Right ventricle myocardium inferior (tissue), 1 donor: ENCODE results near the gene CERS6. TPM values are rescaled to one million over a fixed set of nuclear protein-coding genes. Genes with fewer than 3 reads are reported as not detected.

Source experiments
- ATAC-seq: fragments of 200-7000 bp; cut with Tn5 transposase; one replicate; pipeline ENCODE4 v1.9.1; 2020; ENCODE audit warnings: mild to moderate bottlenecking, moderate library complexity
- DNase-seq: peaks from one replicate; pipeline ENCODE4 v3.0.0; 2021; ENCODE audit errors: missing footprints
- intact Hi-C: fragments of 100-400 bp; cut with DNase I; formaldehyde crosslinking; loops from one replicate; pipeline ENCODE4 v1.11.0; 2022
- total RNA-seq: library from RNA; stranded (reverse); fragmentation: NEBNext Ultra II Directional; extraction: Animal tissue kit (Norgen Biotek cat#: 25700); gene quantifications from one replicate; pipeline ENCODE4 v1.2.1, GENCODE V29; 2021
- donor health status: DM: no; HTN: yes; CAD: no; lungs with severe emphysema.

Gene CERS6
- total RNA-seq, 1 donor from 2014 or later, result 65.7 TPM

DNA sequence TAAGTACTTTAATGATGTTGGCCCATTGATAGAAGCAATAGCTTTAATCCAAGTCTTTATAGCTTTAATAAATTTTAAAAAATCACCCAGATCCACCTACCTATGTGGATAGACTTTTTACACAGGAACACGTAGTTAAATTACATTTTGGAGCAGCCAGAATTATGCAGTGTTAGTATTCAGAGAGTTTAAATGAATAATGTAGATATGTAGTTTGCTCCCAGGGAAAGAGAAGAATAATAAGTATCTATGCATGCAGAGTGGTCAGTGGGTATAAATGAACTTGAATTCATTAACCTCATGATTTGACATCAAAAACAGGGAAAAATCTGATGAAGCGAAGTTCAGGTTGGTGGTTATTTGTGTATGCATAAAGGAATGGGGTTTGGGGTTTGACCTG is 146.3 kb downstream of the CERS6 start:
- no peak for DNase-seq
- intact Hi-C loops, result no loop called here
- ATAC-seq, result no peak

DNA sequence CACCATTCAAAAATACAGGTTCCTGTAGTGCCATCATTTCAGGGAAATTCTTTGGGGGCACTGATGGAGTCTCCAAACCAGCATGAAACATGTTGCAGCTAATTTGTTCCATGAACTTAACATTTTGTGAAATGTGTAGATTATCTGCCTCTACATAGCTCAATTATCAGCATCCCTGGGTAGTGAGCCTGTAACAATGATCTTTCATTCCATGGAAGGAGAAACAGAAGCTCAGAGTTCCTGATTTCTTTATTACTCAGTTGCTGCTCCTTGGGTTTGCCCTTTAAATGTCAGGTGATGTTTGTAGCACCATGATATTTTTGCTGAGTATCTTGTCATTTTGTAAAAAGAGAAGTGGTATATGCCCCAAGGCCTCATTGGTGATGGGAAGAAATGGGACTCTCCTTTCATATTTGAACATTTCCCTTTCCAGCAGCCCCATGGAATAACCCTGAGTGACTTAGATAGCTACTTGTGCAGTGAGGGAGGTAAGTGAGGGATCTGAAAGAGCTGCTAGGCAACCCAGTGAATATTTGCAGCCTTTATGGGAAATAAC is 146.9 kb downstream of the CERS6 start:
- DNase-seq (no peak), ATAC-seq (no peak)
- intact Hi-C loops, result no loop called here

DNA sequence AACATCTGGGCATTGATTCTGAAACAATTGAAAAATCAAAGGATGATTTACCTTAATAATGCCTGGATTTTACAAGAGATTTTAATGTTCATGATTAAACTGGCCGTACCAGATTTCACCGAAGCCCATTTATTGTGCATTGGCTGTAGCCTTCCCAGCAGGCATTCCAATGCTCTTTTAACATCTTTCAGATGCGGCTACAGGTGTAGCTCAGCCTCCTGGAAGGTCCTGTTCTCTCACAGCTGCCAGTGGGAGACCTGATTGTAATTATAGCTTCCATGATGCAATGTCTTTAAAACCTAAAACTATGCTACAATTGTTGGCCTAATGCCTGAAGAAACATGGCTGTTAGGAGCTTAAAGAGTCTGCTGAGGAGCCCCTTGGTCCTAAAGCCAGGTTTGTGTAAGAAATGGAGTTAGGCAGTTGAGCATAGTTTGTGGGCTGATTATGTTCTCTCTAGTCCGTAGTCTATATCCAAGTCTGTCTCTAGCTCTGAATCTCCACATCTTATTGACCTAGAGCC is 147.4 kb downstream of the CERS6 start:
- intact Hi-C loops, result no loop called here
- ATAC-seq (no peak), DNase-seq (no peak)

DNA sequence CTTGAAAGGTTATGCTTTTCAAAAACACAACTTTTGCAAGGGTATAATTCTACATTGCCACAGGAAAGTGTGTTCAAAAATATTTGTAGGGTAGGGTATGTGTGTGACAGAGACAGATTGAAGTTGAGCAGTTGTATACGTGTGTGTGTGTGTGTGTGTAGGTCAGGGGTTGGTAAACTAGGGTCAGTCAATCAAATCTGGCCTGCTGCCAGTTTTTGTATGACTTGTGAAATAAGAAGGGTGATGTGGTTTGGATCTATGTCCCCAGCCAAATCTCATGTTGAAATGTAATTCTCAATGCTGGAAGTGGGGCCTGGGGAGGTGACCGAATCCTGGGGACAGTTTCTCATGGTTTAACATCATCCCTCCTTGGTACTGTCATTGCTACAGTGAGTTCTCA is 148.2 kb downstream of the CERS6 start:
- intact Hi-C loops, result no loop called here
- no peak for ATAC-seq

DNA sequence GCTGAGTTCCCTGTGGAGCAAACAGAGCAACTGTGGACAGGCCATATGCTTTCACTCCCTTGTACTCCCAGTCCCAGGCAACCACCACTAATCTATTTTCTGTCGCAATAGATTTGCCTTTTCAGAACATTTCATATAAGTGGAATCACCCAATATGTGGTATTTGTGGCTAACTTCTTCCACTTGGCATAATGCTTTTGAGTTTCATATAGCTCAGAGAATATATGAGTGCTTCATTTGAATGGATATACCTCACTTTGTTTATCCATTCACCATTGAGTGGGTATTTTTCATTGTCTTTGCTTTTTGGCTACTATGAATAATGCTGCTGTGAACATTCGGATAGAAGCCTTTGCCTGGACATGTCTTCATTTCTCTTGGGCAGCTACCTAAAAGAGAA is 151.9 kb downstream of the CERS6 start:
- DNase-seq, result no peak
- no peak for ATAC-seq
- intact Hi-C loops, result no loop called here

More for the DNA sequence above, 148.2 kb downstream of the CERS6 start:
- DNase-seq, result no peak

DNA sequence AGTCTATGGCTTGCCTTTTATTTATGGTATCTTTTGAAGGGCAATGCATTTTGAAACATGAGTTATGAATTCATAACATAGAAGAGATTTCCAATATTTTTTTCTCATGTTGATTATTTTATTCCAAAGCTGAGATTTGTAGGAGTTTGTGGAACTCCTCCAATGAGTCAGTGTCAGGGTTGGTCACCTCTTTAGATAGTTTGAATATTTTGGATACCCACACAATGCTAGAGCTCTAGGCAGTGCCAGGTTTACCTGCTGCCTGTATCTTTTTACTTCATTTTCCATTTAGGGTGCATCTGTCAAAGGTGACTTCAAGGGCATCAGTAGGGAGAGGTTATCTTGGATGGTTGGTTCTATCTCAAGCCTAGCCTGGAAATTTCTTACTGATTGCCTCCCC is 152.7 kb downstream of the CERS6 start:
- DNase-seq (no peak), ATAC-seq (no peak)
- intact Hi-C loops, result no loop called here

DNA sequence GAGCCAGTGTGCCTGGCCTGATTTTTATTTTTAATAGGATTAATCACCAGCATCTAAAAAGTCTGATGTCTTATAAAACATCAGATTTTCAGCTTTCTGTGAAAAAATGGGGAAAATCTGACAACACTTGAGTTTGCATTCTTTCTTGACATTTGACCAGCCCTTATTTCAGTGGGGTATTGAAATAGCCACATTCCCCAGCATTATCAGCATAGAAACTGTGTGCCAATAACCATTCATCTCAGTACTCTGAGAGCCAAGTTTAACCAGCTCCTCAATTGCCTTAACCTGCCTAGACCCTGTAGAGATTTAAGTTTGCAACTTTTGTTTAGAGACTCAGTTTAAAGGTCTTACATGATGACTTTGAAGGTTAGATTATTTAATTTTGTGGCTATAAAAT is 155.0 kb downstream of the CERS6 start:
- DNase-seq, result no peak
- ATAC-seq, result no peak
- intact Hi-C loops, result no loop called here

DNA sequence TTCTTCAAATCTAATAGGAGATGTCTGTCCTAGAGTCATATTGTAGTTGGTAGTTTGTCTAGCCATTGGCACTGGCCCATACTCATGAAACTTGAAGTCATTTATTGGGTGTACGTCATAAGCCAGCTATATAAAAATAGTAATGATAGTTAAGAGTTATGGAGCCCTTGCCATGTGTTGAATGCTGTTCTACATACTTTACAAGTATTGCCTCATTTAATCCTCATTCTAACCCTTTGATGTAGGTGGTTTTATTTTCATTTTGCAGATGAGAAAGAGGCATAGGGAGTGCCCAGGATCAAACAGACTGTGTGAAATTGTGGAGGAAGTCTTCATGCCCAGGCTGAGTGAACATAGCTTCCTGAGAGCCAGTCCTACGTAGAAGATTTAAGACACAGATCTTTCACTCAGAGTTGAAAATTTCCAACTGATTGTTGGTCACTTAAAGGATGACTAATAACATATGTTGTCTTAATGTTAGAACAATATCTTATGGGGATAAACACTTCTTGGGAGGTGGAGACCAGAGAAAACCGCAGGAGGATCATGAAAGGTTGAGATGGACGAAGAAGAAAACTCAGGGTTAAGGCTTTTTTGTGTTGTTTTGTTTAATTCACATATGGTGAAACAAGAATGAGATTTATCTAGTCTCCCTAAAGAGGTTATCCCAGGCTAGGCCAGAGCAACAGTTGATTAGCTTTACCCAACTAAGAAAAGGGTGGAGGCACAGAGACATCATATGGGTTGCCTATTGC is 156.0 kb downstream of the CERS6 start:
- intact Hi-C loops, result no loop called here
- DNase-seq (no peak), ATAC-seq (peak; percentile 42)

DNA sequence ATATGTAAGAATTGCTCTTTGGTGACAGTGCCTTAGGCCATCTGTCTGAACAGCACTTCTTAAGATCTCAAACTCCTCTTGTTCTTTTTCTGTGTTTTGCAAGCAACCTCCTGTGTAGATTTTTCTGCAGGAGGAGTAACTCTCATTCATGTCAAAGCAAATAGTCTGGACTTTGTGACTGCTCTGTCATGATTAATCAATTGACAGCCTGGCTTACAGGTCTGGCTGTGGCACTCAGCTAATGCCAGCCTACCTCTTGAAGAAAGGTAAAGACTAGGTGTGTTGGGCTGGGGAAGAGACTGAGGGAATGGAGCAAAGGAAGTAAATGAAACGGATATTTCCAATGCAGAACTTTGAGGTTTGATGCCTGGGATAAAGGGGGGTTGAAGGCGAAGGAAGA is 156.6 kb downstream of the CERS6 start:
- intact Hi-C loops, result no loop called here
- no peak for ATAC-seq
- DNase-seq, result no peak

DNA sequence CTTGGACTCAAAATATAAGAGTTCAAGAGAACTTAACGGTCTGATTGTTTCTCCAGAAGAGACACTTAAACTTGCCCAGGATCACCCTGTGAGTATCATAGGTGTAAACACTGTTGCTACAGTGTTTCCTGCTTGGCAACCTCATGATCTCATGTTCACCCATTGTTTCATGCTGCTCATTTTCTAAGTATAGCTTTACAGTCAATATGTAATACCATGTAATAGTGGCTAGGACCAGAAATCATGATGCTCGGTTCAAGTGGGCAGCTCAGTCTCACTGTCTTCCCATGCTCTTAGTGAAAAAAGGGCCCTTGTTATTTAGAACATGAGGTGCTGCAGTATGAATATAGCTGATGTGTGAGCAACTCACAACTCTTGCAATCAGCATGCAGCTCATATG is 157.5 kb downstream of the CERS6 start:
- intact Hi-C loops, result no loop called here
- ATAC-seq (peak; percentile 5), DNase-seq (no peak)

DNA sequence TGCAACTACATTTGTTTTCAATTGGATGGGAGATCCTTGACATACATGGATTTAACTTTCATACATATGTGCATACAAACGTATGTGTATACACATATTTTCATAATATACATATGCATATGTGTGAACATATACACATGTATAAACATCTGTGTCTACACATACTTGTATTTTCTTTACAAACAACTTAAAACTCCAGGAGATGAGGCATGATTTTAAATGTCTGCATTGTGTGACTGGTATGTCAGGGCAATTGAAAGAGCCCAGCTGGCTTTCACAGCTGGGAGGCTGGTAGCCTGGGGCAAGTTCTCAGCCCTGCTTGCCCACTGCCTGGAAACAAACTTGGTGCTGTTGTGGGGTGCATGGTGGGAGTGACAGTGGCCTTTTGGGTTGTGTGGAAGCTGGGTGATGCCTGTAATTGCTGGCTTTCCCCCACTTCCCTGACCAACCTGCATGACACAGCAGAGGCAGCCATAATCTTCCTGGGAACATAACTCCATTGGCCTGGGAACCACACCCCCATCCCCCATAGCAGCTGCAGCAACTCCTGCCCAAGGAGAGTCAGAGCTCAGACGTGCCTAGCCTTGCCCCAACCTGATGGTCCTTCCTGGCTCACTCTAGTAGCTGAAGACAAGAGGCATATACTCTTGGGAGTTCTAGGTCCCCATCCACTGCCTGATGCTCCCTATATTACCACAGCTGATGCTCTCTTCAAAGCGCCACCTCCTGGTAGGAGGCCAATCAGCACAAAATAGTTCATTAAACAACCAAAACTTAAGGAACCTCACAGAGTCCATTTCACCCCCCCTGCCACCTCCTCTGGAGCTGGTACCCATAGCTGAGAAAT is 158.3 kb downstream of the CERS6 start:
- DNase-seq, result no peak
- ATAC-seq, result no peak
- intact Hi-C loops, result no loop called here

DNA sequence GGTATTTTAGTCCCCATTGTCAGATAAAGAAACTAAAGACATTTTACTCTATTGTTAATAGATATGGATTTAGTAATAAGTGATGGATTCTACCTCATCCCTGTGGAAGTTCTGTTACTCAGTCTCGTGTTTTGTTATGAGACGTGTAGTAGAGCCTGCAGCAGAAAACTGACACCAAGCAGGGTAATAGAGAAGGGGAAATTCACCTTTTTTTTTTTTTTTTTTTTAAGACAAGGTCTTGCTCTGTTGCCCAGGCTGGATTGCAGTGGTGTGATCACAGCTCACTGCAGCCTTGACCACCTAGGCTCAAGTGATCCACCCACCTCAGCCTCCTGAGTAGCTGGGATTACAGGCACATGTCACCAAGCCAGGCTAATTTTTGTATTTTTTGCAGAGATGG is 164.5 kb downstream of the CERS6 start:
- DNase-seq, result no peak
- no peak for ATAC-seq
- intact Hi-C loops, result no loop called here

DNA sequence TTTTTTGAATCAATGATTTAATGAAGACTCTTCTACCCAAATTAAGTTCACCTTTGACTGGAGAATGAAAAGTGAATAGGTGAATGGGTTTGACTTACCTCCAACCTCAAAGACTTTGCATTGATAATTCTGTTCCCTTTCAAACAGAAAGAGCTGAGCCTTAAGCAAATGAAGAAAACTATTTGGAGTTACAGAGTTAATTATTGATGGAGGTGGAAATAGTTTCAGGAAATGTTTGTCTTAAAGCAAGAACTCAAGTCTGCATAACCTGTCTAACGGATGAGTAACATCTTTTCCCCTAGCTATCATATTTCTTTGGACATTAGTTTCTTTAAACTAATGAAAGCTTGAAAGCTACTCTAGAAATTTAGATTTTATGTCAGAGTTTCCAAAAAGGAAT is 166.5 kb downstream of the CERS6 start:
- DNase-seq (no peak), ATAC-seq (no peak)
- intact Hi-C loops, result no loop called here

DNA sequence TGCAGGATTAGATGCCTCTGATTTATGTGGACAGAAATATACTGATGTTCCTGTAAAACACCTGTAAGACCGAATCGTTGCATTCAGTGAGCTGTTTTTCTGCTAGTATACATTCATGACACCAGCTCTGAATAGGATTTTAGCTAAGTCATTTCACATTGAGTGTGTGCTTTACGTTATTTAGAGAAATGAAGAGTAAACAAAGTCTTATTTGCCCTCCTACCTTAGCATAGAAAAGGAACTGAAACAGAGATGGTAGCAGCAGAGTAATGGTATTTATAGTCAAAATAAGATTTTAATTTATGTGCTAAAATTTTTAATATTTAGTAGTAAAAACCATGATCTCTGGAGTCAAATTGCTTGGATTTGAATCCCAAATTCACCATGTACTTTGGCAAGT is 168.0 kb downstream of the CERS6 start:
- ATAC-seq (no peak), DNase-seq (no peak)
- intact Hi-C loops, result no loop called here

DNA sequence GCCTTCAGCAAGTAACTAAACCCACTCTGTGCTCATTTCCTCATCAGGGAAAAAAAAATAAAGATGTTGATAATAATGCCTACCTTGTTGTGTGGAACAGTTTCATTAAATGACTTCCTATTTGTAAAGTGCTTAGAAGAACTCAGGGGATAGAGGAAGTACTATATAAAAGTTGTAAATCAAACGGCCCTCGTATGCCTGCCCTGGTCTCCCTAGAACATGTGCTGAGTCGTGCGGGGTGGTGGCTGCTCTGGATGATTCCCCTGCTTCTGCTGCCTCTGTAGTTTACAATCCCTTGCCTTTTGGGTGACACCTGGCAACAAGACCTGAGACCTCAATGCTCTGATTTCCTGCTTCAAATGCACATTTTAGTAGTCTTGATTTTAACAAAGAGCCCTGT is 170.0 kb downstream of the CERS6 start:
- no peak for DNase-seq
- intact Hi-C loops, result no loop called here
- no peak for ATAC-seq

DNA sequence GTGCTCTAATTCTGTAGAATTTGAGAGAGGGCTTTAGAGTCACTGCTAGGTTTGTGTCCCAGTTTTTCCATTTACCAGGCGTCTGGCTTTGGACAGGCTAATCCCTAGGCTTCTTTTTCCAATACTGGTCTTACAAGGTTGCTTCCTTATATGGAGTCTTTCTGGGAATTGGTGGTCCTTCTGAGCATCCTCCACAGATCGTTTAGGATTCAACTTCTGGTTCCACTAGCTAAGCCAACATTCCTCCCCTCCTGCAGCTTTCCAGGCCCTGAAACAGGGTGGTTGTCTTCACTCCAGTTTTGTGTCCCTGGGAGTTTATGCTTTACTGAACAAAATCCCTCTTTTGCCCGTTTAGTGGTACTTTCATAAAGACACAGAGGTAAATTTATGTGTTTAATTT is 170.6 kb downstream of the CERS6 start:
- intact Hi-C loops, result no loop called here
- DNase-seq (no peak), ATAC-seq (no peak)

DNA sequence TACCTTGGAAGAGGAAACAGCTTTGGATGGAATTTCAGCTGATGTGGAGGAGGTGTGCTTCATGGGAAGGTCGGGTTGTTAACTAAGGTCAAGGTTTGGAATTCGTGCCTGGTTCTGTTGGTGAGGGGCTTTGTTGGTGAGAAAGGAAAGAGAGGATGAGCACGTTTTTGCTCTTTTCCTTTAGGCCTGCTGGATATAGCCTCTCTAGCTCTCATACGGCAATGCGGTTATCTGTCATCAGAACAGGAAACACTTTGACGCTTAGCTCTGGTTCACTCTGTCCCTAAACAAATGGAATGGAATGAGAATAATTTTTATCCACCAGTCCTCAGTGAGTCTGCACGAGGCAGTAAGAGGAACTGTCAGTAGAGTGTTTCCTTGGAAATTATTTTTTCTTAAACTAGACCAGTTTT is 176.6 kb downstream of the CERS6 start:
- intact Hi-C loops, result loop anchor here (2.0 to 10.0 kb wide), 2 partner anchors 122 to 176 kb away; partner anchors contain the start of gene CERS6
- DNase-seq (no peak), ATAC-seq (peak; percentile 87)

DNA sequence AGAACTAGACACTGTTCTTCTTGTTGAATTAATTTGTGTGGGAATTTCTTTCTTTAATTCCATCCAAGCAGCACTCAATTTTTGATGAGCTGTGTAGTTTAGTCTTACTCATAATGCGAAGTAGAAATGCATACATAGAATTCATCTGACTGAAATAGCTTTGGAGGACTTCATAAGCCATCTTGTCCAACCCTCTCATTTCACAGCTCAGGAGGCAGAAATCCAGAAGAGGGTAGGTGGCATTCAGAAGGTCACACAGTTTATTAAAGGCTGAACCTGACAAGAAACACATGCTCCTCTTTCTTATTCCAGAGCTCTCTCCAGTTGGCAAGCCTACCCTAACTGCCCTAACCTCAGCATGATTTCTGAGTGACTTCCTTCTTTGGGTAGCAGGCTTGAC is 177.1 kb downstream of the CERS6 start:
- intact Hi-C loops, result loop anchor here (2.0 to 10.0 kb wide), 2 partner anchors 122 to 176 kb away; partner anchors contain the start of gene CERS6
- no peak for DNase-seq
- ATAC-seq, result peak; percentile 77

DNA sequence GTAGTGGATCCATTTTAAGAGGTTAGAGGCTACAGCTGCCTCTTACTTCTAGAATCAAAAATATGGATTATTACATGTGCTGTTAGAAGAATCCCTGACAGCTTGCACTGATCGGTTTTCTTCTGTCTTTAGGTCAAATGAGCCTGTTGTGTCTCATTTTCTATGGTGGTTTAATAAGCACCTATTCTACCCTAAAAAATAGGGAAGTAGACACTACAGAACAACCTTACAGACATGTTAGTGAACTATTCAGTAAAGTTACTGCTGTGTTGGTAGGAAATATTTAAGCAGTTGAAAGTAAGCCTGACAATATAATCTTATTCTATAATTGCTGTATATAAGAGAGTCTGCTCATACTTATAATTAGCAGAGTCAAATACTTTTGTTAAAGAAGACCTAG is 177.8 kb downstream of the CERS6 start:
- no peak for DNase-seq
- ATAC-seq, result no peak
- intact Hi-C loops, result loop anchor here (2.0 to 10.0 kb wide), 2 partner anchors 121 to 177 kb away; partner anchors contain the start of gene CERS6
